Hindlimb muscle (tissue), 1 donor: Measurements from ENCODE around the gene CPA3. TPM values are rescaled to one million over a fixed set of nuclear protein-coding genes. Genes with fewer than 3 reads are reported as not detected.

Experiments used
- DNase-seq: peaks from one replicate; pipeline ENCODE4 v3.0.0-alpha.2; 2013
- polyA plus RNA-seq: library from polyadenylated mRNA; unstranded; fragments of 120-200 nt; gene quantifications from one replicate; pipeline ENCODE4 v1.2.1, GENCODE V29; 2013; ENCODE audit not compliant: insufficient read length

Gene CPA3
- polyA plus RNA-seq, 1 donor, result 1.1 TPM

DNA sequence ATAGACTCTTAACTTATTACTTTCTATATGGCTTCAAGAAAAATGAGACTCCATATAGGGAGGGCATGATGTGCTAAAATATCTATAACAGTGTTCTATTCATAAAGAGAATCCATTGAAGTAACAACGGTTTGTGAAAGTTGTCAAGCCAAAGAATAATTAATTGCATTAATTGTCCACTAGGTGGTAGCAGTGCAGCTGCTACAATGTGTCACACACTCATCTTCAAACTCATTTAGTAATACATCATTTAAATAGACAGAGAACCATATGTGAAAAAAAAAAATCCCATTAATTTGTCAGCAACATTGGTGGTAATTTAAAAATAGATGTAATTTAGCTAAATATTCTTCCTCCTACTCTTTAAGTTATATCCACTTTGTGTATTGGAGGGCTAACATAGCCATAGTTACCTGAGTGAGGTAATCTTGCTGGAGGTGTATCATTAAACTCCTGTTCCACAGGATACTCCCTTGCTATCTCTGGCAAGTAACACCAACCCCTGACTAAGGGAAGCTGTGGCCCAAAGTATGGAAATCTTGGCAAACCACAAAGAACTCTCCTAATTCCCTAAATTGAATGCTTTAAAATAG lies 3.7 kb upstream of the CPA3 start:
- no peak for DNase-seq

DNA sequence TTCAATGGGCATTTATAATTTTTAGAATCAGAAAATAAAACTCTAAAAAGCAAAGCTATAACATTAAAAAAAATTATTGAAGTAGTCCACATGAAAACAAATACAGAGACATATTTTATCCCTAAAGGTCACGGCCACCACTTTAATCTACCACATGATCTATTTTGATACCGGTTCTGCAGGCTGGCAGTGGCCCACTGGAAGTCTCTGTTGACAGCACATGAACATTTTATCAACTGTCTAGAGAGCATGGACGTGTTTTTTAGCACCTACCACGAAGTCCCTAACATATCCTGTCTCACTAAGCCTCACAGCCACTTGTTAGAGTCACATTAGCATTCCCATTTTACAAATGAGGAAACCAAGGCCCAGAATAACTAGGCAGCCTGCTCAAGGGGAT lies 1.8 kb upstream of the CPA3 start:
- DNase-seq, result no peak

DNA sequence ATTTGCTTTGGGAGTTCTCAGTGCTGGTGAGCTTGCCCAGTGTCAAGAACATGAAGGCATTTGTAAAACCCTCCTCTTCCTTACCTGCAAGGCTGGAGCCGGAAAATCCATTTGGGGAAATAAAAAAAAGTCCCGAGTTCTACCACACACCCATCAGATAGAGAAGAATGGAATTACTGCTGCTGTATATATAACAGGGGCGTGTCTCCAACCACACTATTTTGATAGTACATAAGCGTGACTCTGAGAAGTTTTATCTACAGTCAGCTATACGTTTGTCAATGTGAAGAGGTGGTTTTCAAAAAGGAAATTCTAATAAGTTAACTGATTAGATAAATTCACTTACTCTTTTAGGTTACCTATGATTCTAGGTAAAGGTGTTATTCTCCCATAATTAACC lies 1.3 kb upstream of the CPA3 start:
- no peak for DNase-seq

DNA sequence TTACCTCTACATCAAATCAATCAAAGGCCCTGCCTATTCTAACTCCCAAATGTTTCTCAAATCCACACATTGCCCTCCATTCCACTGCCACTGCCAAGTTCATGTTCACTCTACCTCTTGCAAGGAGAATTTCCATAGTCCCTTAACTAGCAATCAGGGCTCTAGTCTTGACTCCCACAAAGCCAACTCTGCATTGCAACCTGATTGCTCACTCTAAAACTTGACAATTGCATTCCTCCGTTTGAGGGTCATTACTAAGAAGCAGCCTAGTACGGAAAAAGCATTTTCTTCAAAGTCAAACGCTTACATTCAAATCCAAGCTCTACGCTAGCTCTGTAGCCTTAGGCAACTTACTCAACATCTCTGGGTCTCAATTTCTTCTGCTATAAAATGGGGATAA lies 1.2 kb downstream of the CPA3 start:
- no peak for DNase-seq

DNA sequence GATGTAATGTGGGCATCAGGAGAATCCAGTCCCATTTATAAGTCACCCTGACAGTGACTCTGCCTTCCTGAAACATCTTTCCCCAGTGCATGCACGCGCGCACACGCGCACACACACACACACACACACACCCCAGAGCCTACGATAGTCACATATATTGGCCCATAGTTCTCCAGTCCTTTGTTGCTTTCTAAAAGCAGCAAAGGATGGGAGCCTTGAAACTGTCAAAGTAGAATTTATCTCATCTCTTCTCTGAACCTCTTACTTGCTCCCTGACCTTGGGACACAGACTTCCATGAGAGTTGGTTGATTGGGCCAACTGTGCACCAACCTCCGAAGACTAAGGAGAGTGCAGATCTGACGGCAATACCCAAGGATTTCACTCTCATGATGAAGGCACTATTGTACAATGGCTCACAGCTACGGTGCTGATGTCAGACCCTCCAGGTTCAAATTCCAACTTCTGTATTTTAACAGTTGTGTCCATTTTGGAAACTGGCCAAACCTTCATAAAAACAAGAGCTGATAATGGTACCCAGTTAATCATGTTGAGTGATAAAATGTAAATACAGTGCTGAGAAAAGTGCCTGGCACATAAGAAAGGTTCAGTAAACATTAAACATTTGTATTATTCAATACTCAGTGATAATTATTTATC lies 8.3 kb downstream of the CPA3 start:
- no peak for DNase-seq

DNA sequence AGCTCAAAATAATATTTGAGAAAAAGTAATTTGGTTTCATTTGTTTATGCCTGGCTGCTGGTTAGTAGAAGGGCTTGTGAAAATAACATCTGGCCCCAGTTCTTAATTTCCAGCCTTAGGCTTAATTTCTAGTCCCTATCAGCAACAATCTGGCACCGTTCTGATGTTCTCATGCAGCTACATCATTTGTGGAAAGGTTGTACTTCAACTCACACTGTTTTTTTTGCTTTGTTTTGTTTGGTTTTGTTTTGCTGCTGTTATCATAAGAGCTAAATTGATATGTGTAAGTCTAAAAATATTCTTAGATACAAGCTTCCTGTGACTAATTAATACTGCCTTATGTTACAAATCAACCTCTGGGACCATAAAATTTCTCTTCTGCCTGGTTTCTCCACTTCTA lies 8.9 kb downstream of the CPA3 start:
- no peak for DNase-seq

DNA sequence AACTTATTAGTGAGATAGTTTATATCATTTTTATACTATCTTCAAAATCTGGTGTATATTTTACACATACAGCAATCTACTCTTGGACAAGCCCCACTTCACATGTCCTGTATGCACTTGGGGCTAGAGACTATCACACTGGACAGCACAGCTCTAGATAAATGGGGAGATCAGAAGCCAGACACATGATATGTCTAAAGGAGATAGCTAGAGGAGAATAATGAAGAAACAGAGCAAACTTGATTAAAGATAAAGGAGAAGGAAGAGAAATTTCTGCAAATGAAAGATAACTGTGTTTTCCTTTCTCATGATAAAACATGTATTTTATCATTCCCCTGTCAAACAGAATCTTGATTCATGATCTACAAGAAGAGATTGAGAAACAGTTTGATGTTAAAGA lies 13.0 kb downstream of the CPA3 start:
- DNase-seq, result no peak

DNA sequence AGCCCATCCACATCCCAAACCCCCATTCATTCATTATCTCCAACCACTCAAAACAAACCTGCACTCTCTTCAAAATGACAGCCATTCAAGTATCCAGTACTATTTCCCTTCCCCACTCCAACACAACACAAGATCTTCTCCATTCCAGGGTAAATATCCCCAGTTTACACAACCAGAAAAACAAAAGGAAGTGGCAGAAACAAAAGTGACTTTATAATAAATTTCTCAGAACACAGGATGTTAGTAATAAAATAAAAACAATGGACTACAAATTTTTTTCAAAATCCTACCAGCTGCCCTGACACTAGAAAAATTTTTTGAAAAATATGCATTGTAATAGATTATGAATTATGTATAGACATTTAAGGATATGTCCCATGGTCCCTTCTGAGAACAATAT lies 14.2 kb downstream of the CPA3 start:
- no peak for DNase-seq

DNA sequence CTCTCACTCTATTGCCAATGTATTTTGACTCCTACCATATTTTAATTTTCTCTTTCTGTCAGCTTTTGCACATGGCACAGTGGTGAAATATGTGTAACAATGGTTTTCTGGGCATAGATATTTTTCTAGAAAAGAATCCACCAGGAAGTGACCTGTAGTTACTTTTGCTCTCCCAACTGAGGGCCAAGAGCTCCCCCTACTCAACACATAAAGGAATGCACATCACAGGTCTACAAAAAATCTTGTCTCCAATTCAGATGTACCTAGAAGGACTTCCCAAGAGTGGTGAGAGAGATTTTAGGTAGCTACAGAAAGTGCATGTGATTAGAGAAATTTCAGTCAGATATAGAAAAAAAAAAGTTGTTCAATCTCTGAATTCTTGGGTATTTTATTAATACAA lies 15.6 kb downstream of the CPA3 start:
- DNase-seq, result no peak

DNA sequence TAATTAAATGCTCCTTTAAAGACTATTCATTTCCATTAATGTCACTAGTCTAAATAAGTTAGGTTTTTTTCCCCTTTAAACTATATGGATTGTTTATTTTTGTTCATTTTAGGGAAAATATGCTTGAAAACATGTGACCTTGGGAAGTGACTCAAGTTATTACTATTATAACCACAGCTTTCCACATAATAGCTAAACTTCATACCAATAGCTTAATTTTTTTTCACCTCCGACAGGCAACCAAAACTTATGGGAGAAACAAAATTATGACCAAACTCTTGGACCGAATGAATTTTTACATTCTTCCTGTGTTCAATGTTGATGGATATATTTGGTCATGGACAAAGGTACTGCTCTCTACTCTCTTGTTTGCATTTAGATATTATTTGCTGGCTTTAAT lies 16.2 kb downstream of the CPA3 start:
- DNase-seq, result no peak

DNA sequence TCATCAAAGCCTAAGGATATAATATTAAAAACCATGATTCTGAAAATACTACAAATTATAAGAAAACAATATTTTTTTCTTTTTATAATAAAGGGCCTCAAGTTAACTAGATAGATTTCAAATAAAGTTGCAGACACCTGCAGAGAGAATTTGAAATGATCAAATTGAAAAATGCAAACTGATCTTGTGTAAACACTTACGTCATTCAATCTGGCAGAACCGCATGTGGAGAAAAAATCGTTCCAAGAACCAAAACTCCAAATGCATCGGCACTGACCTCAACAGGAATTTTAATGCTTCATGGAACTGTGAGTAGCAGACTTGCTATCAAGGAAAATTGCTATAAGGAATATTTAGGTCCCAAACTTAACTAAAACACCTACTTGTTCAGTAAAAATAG lies 17.2 kb downstream of the CPA3 start:
- DNase-seq, result peak; percentile 30

DNA sequence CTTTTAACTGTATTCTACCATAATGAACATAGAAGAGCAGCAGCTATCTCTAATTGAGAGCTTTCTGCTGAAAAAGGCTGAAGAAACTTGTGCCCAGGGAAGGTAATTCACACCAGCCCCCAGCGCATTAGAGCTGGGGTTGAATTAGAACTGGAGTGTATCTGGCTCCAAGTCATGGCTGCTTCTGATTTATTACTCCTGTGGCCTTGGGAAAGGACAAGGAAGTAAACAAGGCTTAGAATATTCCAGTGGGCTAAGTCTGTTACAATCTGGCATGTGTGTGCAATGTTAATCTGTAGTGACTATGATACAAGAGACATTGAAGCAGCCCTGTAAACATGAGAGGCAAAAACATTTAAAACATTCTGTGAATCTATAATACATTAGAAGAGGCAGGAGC lies 18.1 kb downstream of the CPA3 start:
- DNase-seq, result no peak

DNA sequence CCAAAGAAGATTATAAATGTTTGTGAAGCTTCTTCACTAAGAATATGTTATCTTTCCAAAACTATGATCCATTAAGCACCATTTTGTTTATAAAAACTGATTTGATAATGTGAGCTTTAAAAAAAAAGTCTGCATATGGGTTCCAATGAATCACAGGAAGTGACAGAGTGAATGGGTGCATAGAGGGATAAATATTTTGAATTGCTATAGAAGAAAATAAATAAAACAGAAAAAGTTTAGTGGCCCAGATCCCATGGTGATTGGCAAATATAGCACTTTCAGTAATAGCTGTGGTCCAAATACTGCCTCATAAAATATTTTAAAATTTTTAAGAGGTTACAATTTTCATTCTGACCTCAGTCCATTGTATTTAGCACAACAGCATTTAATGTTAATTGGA lies 19.2 kb downstream of the CPA3 start:
- DNase-seq, result no peak

DNA sequence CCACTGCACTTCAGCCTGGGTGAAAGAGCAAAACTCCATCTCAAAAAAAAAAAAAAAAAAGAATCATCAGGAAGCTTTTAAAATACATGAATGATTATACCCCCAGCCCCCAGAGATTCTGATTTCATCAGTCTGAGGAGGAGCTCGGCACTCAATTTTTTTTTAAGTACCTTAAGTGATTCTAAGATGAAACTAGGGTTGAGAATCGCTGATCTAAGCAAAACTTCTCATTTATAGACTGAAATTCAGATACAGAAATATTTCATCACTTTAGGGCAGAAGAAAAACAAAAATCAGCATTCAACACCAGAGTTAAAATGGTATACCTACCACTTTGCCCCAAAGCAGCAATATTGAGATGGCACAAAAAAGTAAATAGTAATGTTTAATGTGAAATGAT lies 24.7 kb downstream of the CPA3 start:
- no peak for DNase-seq

DNA sequence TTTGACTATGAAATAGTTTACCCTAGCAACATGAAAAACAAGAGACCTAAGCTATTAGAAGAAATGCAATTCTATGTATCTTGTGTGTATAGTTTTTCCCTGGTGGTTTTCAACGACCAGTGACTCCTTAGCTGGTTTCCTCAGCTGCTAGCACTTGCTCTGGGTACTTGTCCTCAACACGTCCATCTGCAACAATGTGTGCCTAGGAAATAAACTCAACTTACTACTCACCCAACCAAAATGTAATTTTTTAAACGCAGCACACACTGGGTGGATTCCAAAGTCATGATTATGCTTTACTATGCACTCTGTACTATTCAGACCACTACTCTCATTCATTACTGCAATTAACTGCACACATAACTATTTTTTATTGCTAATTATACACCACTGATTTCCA lies 31.0 kb downstream of the CPA3 start:
- no peak for DNase-seq

DNA sequence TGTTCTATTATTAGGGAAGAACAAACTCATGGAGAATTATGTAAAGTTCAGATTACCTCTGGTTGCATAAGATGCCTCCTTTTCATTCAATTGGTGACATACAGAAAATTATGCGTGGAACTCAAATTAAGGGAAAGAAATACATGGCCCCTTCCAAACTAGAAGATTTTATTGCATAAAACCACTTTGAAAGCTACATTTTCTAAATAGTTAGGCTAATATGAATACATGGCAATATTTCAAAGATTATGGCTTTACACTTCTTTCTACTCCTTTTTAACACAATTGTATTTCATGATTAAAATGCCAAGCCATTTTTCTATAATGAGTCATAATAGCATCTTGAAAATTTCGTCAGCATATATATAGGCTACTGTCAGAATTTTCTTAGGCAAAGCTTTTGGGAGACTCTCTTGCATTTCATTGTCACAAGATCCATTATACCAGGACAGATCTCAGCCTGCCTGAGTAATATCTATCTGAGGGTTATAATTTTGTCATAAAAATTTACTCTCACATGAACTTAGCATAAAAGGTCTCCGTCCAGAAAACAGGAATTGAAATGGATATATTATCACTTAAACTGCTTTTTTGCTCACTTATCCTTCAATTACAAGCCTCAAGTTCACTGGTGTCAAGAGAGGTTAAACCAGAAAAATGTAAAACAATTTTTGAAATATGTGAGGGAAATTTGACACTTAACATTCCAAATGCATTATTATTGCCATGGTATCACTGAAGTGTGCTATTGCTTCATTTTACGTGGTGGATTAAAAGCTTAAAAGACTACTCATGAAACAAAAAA lies 37.1 kb downstream of the CPA3 start:
- no peak for DNase-seq

DNA sequence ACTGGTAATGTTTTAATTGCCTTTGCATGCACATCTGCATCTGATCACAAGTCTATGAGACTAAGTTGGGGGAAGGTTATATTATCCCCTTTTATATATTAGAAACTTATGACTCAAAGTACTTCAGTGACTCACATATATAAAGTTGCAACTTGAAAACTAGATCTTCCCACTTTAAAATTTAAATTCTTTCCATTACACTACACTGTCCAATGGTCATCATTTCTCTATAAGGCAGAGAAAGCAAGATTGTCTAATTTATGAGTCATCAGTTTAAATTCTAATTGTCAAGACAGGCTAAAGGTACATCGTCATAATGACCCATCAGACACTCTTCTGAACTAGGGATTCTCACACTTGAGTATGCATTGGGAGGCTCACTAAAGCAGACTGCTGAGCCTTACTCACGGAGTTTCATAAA lies 37.9 kb downstream of the CPA3 start:
- DNase-seq, result no peak

DNA sequence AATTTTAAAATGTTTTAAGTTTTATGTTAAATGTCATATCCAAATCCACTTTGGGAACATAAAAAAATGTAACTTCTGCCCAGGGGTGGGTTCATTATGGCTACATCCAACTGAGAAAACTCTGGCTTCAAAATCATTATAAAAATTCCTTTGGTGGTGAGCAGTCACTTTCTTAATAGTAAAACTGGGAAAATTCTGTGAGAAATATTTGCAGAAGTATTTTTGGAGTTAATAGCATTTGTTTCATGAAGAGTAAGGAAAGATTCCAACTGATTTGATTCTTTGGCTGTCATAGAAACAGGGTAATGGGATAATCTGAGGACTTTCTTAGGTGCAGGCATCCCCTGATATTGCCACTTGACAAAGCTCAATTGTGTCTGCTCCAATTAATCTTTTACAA lies 38.8 kb downstream of the CPA3 start:
- DNase-seq, result no peak

DNA sequence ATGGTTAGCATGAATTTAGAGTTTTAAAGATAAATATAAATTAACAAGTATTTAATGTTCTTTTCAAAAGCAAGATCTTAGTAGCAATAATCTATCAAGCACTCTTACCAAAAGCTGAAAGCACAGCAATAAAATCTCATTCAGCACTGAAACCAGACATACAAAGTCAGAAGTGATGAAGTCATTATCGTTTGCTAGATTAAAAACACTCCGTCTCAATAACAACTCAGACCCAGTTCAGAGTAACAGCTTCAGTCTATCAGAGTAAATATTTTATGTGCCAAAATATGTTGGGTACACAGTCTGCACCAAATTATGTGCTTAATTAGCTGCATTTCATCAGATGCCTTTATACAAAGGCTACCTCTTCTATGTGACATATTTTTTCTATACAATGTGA lies 41.6 kb downstream of the CPA3 start:
- DNase-seq, result no peak

DNA sequence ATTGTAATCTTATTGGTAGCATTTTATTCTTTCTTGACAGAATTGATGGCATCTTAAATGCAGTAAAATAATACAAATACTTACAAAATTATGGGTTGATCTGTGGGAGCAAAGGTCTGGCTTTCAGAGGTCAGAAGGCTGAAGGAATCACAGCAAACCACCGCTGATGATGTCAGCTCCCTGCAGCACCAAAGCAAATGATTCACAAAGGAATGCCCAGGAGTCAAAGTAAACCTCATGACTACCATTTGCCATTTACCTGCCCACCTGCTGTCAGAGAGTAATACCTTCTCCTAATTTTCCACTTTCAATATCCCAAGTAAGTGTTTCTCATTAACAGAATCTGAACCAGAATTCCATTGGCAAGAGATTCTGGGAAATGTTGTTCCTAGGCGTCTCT lies 46.1 kb downstream of the CPA3 start:
- DNase-seq, result no peak

DNA sequence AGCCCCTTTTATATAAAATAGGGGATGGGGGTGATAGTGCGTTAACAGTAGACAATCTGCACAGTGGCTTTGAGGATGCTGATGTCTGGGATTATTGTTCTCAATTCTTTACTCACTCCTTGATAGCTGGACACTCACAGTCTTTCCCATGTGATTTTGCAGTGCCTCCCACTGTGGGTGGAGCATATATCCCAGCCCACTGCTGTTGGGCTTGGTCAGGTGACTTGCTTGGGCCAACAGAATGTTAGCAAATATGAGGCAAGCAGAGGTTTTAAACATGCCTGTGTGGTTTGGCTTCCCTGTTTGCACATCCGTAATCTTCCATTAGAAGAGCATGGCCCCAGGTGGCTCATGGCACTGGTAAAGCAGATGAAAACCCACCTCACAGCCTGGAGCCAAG lies 46.5 kb downstream of the CPA3 start:
- no peak for DNase-seq

DNA sequence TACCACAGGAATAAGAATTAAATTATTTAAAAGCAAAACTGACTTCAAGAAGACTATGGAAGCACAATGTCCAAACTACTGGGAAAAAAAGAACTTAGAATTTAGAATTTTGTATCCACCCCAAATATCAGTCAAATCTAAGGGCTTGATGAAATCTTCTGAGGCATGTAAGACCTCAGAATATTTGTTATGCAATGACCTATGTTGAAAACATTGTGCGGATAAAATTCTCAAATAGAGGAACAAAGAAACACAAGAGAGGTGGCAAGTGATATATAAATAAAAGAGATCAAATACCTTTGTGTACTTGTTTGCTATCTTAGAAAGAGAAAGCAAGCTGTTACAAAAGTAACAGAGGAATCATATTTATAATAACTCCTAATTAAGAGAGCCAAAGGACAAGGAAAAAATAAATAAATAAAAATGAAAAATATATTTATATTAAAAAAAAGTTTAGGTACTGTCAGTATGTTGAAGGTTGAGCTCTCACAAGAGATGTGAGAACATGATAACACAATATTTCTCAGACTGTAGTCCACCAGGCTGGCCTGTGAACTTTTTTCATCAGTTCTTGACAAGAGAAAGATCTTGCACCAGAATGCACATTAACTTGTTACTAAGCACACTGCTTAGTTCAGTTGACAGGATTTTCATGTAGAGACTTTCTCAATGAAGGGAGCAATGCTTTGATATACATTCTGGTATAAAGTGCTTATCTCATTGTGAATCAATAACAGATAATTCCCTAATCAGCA lies 50.0 kb downstream of the CPA3 start:
- no peak for DNase-seq

DNA sequence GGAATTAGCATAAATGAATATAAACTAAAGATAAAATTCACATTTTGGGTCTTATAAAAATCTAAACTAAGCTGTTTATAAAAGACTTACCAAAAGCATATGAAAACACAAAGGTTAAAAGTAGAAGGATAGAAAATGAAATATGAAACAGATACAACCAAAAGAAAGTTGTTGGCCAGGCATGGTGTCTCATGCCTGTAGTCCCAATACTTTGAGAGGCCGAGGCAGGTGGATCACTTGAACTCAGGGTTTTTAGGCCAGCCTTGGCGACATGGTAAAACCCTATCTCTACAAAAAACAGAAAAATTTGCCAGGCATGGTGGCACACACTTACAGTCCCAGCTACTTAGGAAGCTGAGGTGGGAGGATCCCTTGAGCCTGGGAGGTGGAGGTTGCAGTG lies 51.0 kb downstream of the CPA3 start:
- DNase-seq, result no peak
